HG03045 (cell line): Measurements from ENCODE around the gene PXMP2.
A peak's percentile ranks its signal among the peaks of the same experiment; 100 is the strongest.

Experiments
- ATAC-seq: cut with Tn5 transposase; IDR thresholded peaks from one replicate; pipeline ENCODE4 v1.9.1; 2021; ENCODE audit warnings: mild to moderate bottlenecking, moderate library complexity; ENCODE audit not compliant: unreplicated experiment

Gene PXMP2

GRCh38 chr12:132659146-132659545 lies 28.2 kb upstream of the PXMP2 start:
- no peak for ATAC-seq

GRCh38 chr12:132660052-132660451 lies 27.3 kb upstream of the PXMP2 start:
- ATAC-seq, result no peak

GRCh38 chr12:132660996-132661395 lies 26.4 kb upstream of the PXMP2 start:
- ATAC-seq, result no peak

GRCh38 chr12:132661972-132662371 lies 25.4 kb upstream of the PXMP2 start:
- ATAC-seq, result no peak

- ATAC-seq, result no peak
These were observed 24.3 kb upstream of the PXMP2 start for GRCh38 chr12:132662901-132663755.

- no peak for ATAC-seq
These were observed 22.9 kb upstream of the PXMP2 start for GRCh38 chr12:132664206-132665148.

GRCh38 chr12:132665149-132665491 lies 22.3 kb upstream of the PXMP2 start:
- ATAC-seq, result no peak

GRCh38 chr12:132665794-132666193 lies 21.6 kb upstream of the PXMP2 start:
- ATAC-seq, result no peak

GRCh38 chr12:132668191-132669088 lies 18.9 kb upstream of the PXMP2 start:
- no peak for ATAC-seq

GRCh38 chr12:132669166-132669879 lies 18.1 kb upstream of the PXMP2 start:
- ATAC-seq, result no peak

GRCh38 chr12:132672116-132672515 lies 15.3 kb upstream of the PXMP2 start:
- no peak for ATAC-seq

GRCh38 chr12:132672678-132673077 lies 14.7 kb upstream of the PXMP2 start:
- ATAC-seq, result no peak

- ATAC-seq, result no peak
These were observed 13.9 kb upstream of the PXMP2 start for GRCh38 chr12:132673288-132674179.

GRCh38 chr12:132674561-132674960 lies 12.8 kb upstream of the PXMP2 start:
- ATAC-seq, result no peak

GRCh38 chr12:132675757-132676432 lies 11.5 kb upstream of the PXMP2 start:
- ATAC-seq, result no peak

- no peak for ATAC-seq
These were observed 9.9 kb upstream of the PXMP2 start for GRCh38 chr12:132677492-132677891.

GRCh38 chr12:132685400-132685799 lies 2.0 kb upstream of the PXMP2 start:
- ATAC-seq, result no peak

- peak; percentile 20 for ATAC-seq
These were observed 569 bp upstream of the PXMP2 start for GRCh38 chr12:132686825-132687210.

- ATAC-seq, result no peak
These were observed 1.8 kb downstream of the PXMP2 start for GRCh38 chr12:132689227-132689626.
